ENCODE measurements around the gene DHRS13.

- no peak for TF ChIP-seq CTCF (IDR thresholded peaks at IDR 0.05; ENCODE audit: low read depth, low read length, missing input control)
- no peak for TF ChIP-seq REST (IDR thresholded peaks at IDR 0.05)
- TF ChIP-seq MAX (IDR thresholded peaks at IDR 0.05) = no peak
- no peak for TF ChIP-seq YY1 (IDR thresholded peaks at IDR 0.05)
- TF ChIP-seq EGR1 (IDR thresholded peaks at IDR 0.05; ENCODE audit: low read depth in 2 of 2) = no peak
- TF ChIP-seq RAD21 (IDR thresholded peaks at IDR 0.05) = no peak
- no peak for TF ChIP-seq RXRA (IDR thresholded peaks at IDR 0.05)
- TF ChIP-seq SP1 (IDR thresholded peaks at IDR 0.05) = no peak
- no peak for TF ChIP-seq GABPA (IDR thresholded peaks at IDR 0.05 in 1 of 2, conservative IDR thresholded peaks at IDR 0.05 in 1 of 2)
- TF ChIP-seq TAF1 (conservative IDR thresholded peaks at IDR 0.05) = no peak
- TF ChIP-seq ZBTB33 (IDR thresholded peaks at IDR 0.05) = no peak
- TF ChIP-seq JUND (IDR thresholded peaks at IDR 0.05) = no peak
Observed at GRCh38 chr17:28862561-28862960, 40.3 kb downstream of the DHRS13 start.
